Left lung (tissue), 10 donors: Measurements from ENCODE around the gene C17orf75. TPM values are rescaled to one million over a fixed set of nuclear protein-coding genes. Genes with fewer than 3 reads are reported as not detected.

Experiments used
- ATAC-seq: fragments of 200-7000 bp; cut with Tn5 transposase; one replicate; pipeline ENCODE4 v1.9.1; 2020; ENCODE audit warnings: moderate library complexity
- DNase-seq, 4 donors: peaks; one replicate each; pipeline ENCODE4 v3.0.0-alpha.2; 2013 to 2020
- H3K27ac ChIP-seq, 2 donors: fragments of 200-600 bp; sonication (generic) in 1 of 2; one replicate each; pipeline versions ENCODE4 v1.5.0 to v1.8.0; 2020 to 2021
- H3K27me3 ChIP-seq, 2 donors: fragments of 200-600 bp; sonication (generic) in 1 of 2; one replicate each; pipeline versions ENCODE4 v1.5.0 to v1.8.0; 2020 to 2021
- H3K36me3 ChIP-seq, 2 donors: fragments of 200-600 bp; sonication (generic) in 1 of 2; one replicate each; pipeline versions ENCODE4 v1.5.0 to v1.8.0; 2020 to 2021
- H3K4me1 ChIP-seq, 2 donors: fragments of 200-600 bp; one replicate each; pipeline ENCODE4 v1.8.0; 2021
- H3K4me3 ChIP-seq, 2 donors: fragments of 200-600 bp; sonication (generic) in 1 of 2; one replicate each; pipeline versions ENCODE4 v1.5.0 to v1.8.0; 2020 to 2021; ENCODE audit warnings: mild to moderate bottlenecking in 1 of 2
- H3K9me3 ChIP-seq, 2 donors: fragments of 200-600 bp; sonication (generic) in 1 of 2; one replicate each; pipeline versions ENCODE4 v1.5.0 to v1.8.0; 2020 to 2021
- CTCF ChIP-seq, 2 donors: fragments of 200-600 bp; sonication (generic) in 1 of 2; IDR thresholded peaks; one replicate each; pipeline versions ENCODE4 v1.5.0 to v1.8.0; 2021; ENCODE audit warnings: antibody characterized with exemption in 2 of 2
- intact Hi-C, 2 donors: fragments of 100-400 bp; cut with DNase I; formaldehyde crosslinking; loops; one replicate each; pipeline versions ENCODE4 v1.11.2 to v1.14.2; 2022
- polyA plus RNA-seq, 6 donors: library from polyadenylated mRNA; unstranded; fragments of 120-200 nt; gene quantifications; one replicate each; pipeline ENCODE4 v1.2.1, GENCODE V29; 2013; ENCODE audit not compliant: insufficient read length in 6 of 6
- total RNA-seq, 2 donors: library from RNA; stranded (reverse); fragmentation: NEBNext Ultra II Directional; extraction: Animal tissue kit (Norgen Biotek cat#: 25700); gene quantifications; one replicate each; pipeline ENCODE4 v1.2.1, GENCODE V29; 2021
- donor health status: DM: no; HTN: yes; CAD: no.
- donor health status: DM: no; HTN: no; CAD: no.

The C17orf75 gene
- total and polyA plus RNA-seq, 8 donors, result 14.0 to 40.9 (median 34.3) TPM

GRCh38 chr17:32333187-32333586, 8.8 kb downstream of the C17orf75 start:
- H3K36me3 ChIP-seq, result peaks cover 0 to 46% of the 10 kb centered on the region in 2 donors
- ATAC-seq (no peak), DNase-seq (no peak)
- intact Hi-C loops, result no loop called here
- H3K4me1 ChIP-seq, result peaks cover 0 to 27% of the 10 kb centered on the region in 2 donors
- no peaks in the 10 kb centered on the region for H3K9me3 ChIP-seq
- no peaks in the 10 kb centered on the region for H3K27me3 ChIP-seq
- no peak overlapping the region for H3K4me3 ChIP-seq
- H3K27ac ChIP-seq, result no peak overlapping the region
- no peak for TF ChIP-seq CTCF (IDR thresholded peaks at IDR 0.05)

GRCh38 chr17:32331243-32332040, 10.5 kb downstream of the C17orf75 start:
- ATAC-seq, result no peak
- no peak for DNase-seq
- TF ChIP-seq CTCF (IDR thresholded peaks at IDR 0.05), result no peak
- Histone ChIP-seq H3K27ac (peak overlapping the region in 1 of 2 donors; percentile 50), H3K27me3 (no peaks in the 10 kb centered on the region), H3K36me3 (peaks cover 0 to 30% of the 10 kb centered on the region in 2 donors), H3K4me1 (peaks cover 0 to 27% of the 10 kb centered on the region in 2 donors), H3K9me3 (no peaks in the 10 kb centered on the region), H3K4me3 (no peak overlapping the region)
- intact Hi-C loops, result no loop called here

GRCh38 chr17:32330147-32330546, 11.8 kb downstream of the C17orf75 start:
- intact Hi-C loops, result no loop called here
- ATAC-seq (no peak), DNase-seq (no peak)
- Histone ChIP-seq H3K36me3 (peaks cover 0 to 20% of the 10 kb centered on the region in 2 donors), H3K27ac (peak overlapping the region in 1 of 2 donors; percentile 50), H3K4me1 (peaks cover 0 to 27% of the 10 kb centered on the region in 2 donors), H3K9me3 (no peaks in the 10 kb centered on the region), H3K4me3 (no peak overlapping the region), H3K27me3 (no peaks in the 10 kb centered on the region)
- TF ChIP-seq CTCF (IDR thresholded peaks at IDR 0.05), result no peak

GRCh38 chr17:32327911-32328310, 14.1 kb downstream of the C17orf75 start:
- H3K27ac ChIP-seq, result no peak overlapping the region
- no peaks in the 10 kb centered on the region for H3K27me3 ChIP-seq
- TF ChIP-seq CTCF (IDR thresholded peaks at IDR 0.05), result no peak
- intact Hi-C loops, result no loop called here
- peaks cover 0 to 40% of the 10 kb centered on the region in 2 donors for H3K4me1 ChIP-seq
- no peaks in the 10 kb centered on the region for H3K9me3 ChIP-seq
- no peak overlapping the region for H3K4me3 ChIP-seq
- DNase-seq (no peak), ATAC-seq (no peak)
- H3K36me3 ChIP-seq, result peaks cover 0 to 3% of the 10 kb centered on the region in 2 donors

GRCh38 chr17:32323811-32324491, 18.0 kb downstream of the C17orf75 start:
- H3K27ac ChIP-seq, result no peak overlapping the region
- peaks cover 0 to 12% of the 10 kb centered on the region in 2 donors for H3K4me1 ChIP-seq
- no peaks in the 10 kb centered on the region for H3K27me3 ChIP-seq
- DNase-seq (no peak), ATAC-seq (peak; percentile 41)
- H3K36me3 ChIP-seq, result no peaks in the 10 kb centered on the region
- no peaks in the 10 kb centered on the region for H3K9me3 ChIP-seq
- TF ChIP-seq CTCF (IDR thresholded peaks at IDR 0.05), result no peak
- no peak overlapping the region for H3K4me3 ChIP-seq
- intact Hi-C loops, result no loop called here
